Measurements from ENCODE around the gene C1orf232. TPM values are rescaled to one million over a fixed set of nuclear protein-coding genes. Genes with fewer than 3 reads are reported as not detected.

Gene C1orf232
- total and polyA plus RNA-seq, 4 donors, result not detected

- Histone ChIP-seq H3K4me1 (ENCODE audit: control insufficient read depth in 5 of 5, insufficient read depth in 5 of 5, low read length in 5 of 5) (no peaks in the 10 kb centered on the region), H3K4me3 (no peak overlapping the region), H3K27me3 (ENCODE audit: control insufficient read depth in 3 of 3, insufficient read depth in 3 of 3, low read length in 2 of 3) (no peaks in the 10 kb centered on the region), H3K27ac (ENCODE audit: low read depth in 1 of 2, low read length in 1 of 2) (no peak overlapping the region), H3K9ac (ENCODE audit: insufficient read depth in 1 of 2, low read length in 2 of 2) (no peak overlapping the region), H3K36me3 (ENCODE audit: control insufficient read depth in 4 of 4, insufficient read depth in 4 of 4, low read length in 4 of 4) (peaks cover 0 to 5% (median 0%) of the 10 kb centered on the region in 4 donors), H3K9me3 (ENCODE audit: control insufficient read depth in 4 of 4, insufficient read depth in 3 of 4, low read length in 3 of 4) (no peaks in the 10 kb centered on the region)
- no peak for TF ChIP-seq CTCF (IDR thresholded peaks at IDR 0.05; ENCODE audit: control extremely low read depth, extremely low read depth)
- WGBS, 2 donors, result 84 to 91% methylated on average over 6 of the region's 6 CpGs
- no peak for ATAC-seq (ENCODE audit: insufficient read depth, low FRiP score)
- DNase-seq, result no peak
Measured at GRCh38 chr1:26189331-26189730, 20.6 kb upstream of the C1orf232 start.

GRCh38 chr1:26188477-26188876, 19.7 kb upstream of the C1orf232 start:
- no peak overlapping the region for H3K4me3 ChIP-seq
- H3K4me1 ChIP-seq (ENCODE audit: control insufficient read depth in 5 of 5, insufficient read depth in 5 of 5, low read length in 5 of 5), result no peaks in the 10 kb centered on the region
- H3K9me3 ChIP-seq (ENCODE audit: control insufficient read depth in 4 of 4, insufficient read depth in 3 of 4, low read length in 3 of 4), result no peaks in the 10 kb centered on the region
- H3K9ac ChIP-seq (ENCODE audit: insufficient read depth in 1 of 2, low read length in 2 of 2), result no peak overlapping the region
- H3K27ac ChIP-seq (ENCODE audit: low read depth in 1 of 2, low read length in 1 of 2), result no peak overlapping the region
- WGBS, 2 donors, result 95 to 96% methylated on average over 8 of the region's 8 CpGs
- H3K36me3 ChIP-seq (ENCODE audit: control insufficient read depth in 4 of 4, insufficient read depth in 4 of 4, low read length in 4 of 4), result peaks cover 0 to 10% (median 0%) of the 10 kb centered on the region in 4 donors
- DNase-seq (no peak), ATAC-seq (ENCODE audit: insufficient read depth, low FRiP score) (no peak)
- H3K27me3 ChIP-seq (ENCODE audit: control insufficient read depth in 3 of 3, insufficient read depth in 3 of 3, low read length in 2 of 3), result no peaks in the 10 kb centered on the region
- no peak for TF ChIP-seq CTCF (IDR thresholded peaks at IDR 0.05; ENCODE audit: control extremely low read depth, extremely low read depth)

- Histone ChIP-seq H3K27me3 (ENCODE audit: control insufficient read depth in 3 of 3, insufficient read depth in 3 of 3, low read length in 2 of 3) (no peaks in the 10 kb centered on the region), H3K9ac (ENCODE audit: insufficient read depth in 1 of 2, low read length in 2 of 2) (no peak overlapping the region), H3K9me3 (ENCODE audit: control insufficient read depth in 4 of 4, insufficient read depth in 3 of 4, low read length in 3 of 4) (no peaks in the 10 kb centered on the region), H3K36me3 (ENCODE audit: control insufficient read depth in 4 of 4, insufficient read depth in 4 of 4, low read length in 4 of 4) (peaks cover 0 to 14% (median 0%) of the 10 kb centered on the region in 4 donors), H3K4me3 (no peak overlapping the region), H3K27ac (ENCODE audit: low read depth in 1 of 2, low read length in 1 of 2) (no peak overlapping the region), H3K4me1 (ENCODE audit: control insufficient read depth in 5 of 5, insufficient read depth in 5 of 5, low read length in 5 of 5) (no peaks in the 10 kb centered on the region)
- ATAC-seq (ENCODE audit: insufficient read depth, low FRiP score) (no peak), DNase-seq (no peak)
- no peak for TF ChIP-seq CTCF (IDR thresholded peaks at IDR 0.05; ENCODE audit: control extremely low read depth, extremely low read depth)
- 92 to 94% methylated on average over 6 of the region's 6 CpGs for WGBS, 2 donors
Measured at GRCh38 chr1:26187882-26188281, 19.1 kb upstream of the C1orf232 start.

- WGBS, 2 donors, result 95 to 96% methylated on average over 21 of the region's 21 CpGs
- ATAC-seq (ENCODE audit: insufficient read depth, low FRiP score) (no peak), DNase-seq (no peak)
- no peaks in the 10 kb centered on the region for H3K9me3 ChIP-seq (ENCODE audit: control insufficient read depth in 4 of 4, insufficient read depth in 3 of 4, low read length in 3 of 4)
- H3K27me3 ChIP-seq (ENCODE audit: control insufficient read depth in 3 of 3, insufficient read depth in 3 of 3, low read length in 2 of 3), result no peaks in the 10 kb centered on the region
- H3K4me3 ChIP-seq, result no peak overlapping the region
- TF ChIP-seq CTCF (IDR thresholded peaks at IDR 0.05; ENCODE audit: control extremely low read depth, extremely low read depth), result no peak
- no peak overlapping the region for H3K9ac ChIP-seq (ENCODE audit: insufficient read depth in 1 of 2, low read length in 2 of 2)
- no peaks in the 10 kb centered on the region for H3K4me1 ChIP-seq (ENCODE audit: control insufficient read depth in 5 of 5, insufficient read depth in 5 of 5, low read length in 5 of 5)
- peaks cover 0 to 24% (median 0%) of the 10 kb centered on the region in 4 donors for H3K36me3 ChIP-seq (ENCODE audit: control insufficient read depth in 4 of 4, insufficient read depth in 4 of 4, low read length in 4 of 4)
- no peak overlapping the region for H3K27ac ChIP-seq (ENCODE audit: low read depth in 1 of 2, low read length in 1 of 2)
Measured at GRCh38 chr1:26184883-26185282, 16.1 kb upstream of the C1orf232 start.
